Measurements from ENCODE around the gene FLNB.

GRCh38 chr3:58150130-58150809 is 142.0 kb downstream of the FLNB start:
- TF ChIP-seq CTCF (conservative IDR thresholded peaks at IDR 0.05) = no peak
- TF ChIP-seq ZFX (IDR thresholded peaks at IDR 0.05) = peak; percentile 31; the same call in 1 of the 2 replicates
